PFSK-1 (cell line): ENCODE data around the gene ATP2B2.

ENCODE experiments used
- FOXP2 ChIP-seq: optimal IDR thresholded peaks from 2 replicates; pipeline ENCODE3; 2011; ENCODE audit warnings: borderline replicate concordance, control low read depth, inconsistent platforms; ENCODE audit not compliant: insufficient read depth; ENCODE audit errors: extremely low read length, extremely low read depth
- POLR2AphosphoS5 ChIP-seq: IDR thresholded peaks from 2 replicates; pipeline ENCODE4 v1.6.1; 2012; ENCODE audit warnings: low read depth, mild to moderate bottlenecking, control low read depth, low read length, moderate library complexity
- SIN3A ChIP-seq: IDR thresholded peaks from 2 replicates; pipeline ENCODE4 v1.6.1; 2012; ENCODE audit warnings: mild to moderate bottlenecking, low read length, moderate library complexity, borderline replicate concordance; ENCODE audit not compliant: insufficient read depth
- TAF1 ChIP-seq: IDR thresholded peaks from 2 replicates; pipeline ENCODE4 v1.6.1; 2012; ENCODE audit warnings: low read length, control low read depth, borderline replicate concordance; ENCODE audit not compliant: insufficient read depth
- TF ChIP-seq, protein P1 (sequence below), 2 experiments: IDR thresholded peaks; 2 replicates each; pipeline versions ENCODE4 v1.6.1 to v1.8.0; 2011 to 2012; ENCODE audit warnings: low read depth in 2 of 2, low read length in 2 of 2, control low read depth in 1 of 2, inconsistent platforms in 1 of 2, mild to moderate bottlenecking in 1 of 2, moderate library complexity in 1 of 2; ENCODE audit not compliant: insufficient read depth in 1 of 2

Gene ATP2B2

DNA sequence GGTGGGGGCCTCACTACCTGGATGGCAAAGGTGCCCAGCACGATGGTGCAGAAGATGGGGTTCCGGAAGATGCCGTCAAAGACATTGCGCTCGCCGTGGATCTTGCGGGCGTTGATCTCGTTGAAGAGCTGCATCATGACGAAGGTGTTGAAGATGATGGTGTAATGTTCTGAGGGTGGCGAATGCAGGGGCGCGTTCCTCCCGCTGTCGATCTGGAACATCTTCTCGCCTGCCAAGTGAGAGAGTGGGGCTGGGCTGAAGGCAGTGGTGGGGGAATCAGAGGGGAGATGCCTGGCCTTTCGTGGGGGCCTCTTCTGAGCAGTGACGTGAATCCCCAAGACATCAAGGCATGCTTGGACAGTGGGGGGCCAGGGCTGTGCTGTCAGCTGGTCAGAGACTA is 164.9 kb downstream of the ATP2B2 start:
- no peak for TF ChIP-seq TAF1
- TF ChIP-seq SIN3A, result no peak

DNA sequence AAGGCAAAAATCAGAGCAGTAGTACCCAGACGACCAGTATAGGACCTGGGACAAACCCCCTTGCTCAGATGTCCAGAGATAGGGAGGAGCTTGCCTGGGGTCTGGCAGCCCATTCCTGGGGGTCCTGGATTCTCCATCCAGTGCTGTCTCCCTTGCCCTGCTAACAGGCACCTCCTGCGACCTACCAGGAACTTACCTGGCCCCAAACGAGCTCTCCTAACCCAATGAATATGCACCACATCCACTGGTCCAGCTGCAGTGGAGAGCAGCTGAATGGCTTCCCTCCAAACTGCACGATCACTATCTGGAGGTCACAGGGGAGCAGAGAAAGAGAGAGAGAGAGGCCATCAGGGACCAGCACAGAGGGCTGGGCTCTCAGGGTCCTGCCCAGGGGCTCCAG is 165.3 kb downstream of the ATP2B2 start:
- TF ChIP-seq, protein P1, sequence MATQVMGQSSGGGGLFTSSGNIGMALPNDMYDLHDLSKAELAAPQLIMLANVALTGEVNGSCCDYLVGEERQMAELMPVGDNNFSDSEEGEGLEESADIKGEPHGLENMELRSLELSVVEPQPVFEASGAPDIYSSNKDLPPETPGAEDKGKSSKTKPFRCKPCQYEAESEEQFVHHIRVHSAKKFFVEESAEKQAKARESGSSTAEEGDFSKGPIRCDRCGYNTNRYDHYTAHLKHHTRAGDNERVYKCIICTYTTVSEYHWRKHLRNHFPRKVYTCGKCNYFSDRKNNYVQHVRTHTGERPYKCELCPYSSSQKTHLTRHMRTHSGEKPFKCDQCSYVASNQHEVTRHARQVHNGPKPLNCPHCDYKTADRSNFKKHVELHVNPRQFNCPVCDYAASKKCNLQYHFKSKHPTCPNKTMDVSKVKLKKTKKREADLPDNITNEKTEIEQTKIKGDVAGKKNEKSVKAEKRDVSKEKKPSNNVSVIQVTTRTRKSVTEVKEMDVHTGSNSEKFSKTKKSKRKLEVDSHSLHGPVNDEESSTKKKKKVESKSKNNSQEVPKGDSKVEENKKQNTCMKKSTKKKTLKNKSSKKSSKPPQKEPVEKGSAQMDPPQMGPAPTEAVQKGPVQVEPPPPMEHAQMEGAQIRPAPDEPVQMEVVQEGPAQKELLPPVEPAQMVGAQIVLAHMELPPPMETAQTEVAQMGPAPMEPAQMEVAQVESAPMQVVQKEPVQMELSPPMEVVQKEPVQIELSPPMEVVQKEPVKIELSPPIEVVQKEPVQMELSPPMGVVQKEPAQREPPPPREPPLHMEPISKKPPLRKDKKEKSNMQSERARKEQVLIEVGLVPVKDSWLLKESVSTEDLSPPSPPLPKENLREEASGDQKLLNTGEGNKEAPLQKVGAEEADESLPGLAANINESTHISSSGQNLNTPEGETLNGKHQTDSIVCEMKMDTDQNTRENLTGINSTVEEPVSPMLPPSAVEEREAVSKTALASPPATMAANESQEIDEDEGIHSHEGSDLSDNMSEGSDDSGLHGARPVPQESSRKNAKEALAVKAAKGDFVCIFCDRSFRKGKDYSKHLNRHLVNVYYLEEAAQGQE (IDR thresholded peaks at IDR 0.05; ENCODE audit: insufficient read depth in 1 of 2, low read depth in 2 of 2, low read length in 2 of 2), result no peak
- TF ChIP-seq POLR2AphosphoS5 (no peak), TAF1 (no peak), SIN3A (no peak), FOXP2 (no peak)

DNA sequence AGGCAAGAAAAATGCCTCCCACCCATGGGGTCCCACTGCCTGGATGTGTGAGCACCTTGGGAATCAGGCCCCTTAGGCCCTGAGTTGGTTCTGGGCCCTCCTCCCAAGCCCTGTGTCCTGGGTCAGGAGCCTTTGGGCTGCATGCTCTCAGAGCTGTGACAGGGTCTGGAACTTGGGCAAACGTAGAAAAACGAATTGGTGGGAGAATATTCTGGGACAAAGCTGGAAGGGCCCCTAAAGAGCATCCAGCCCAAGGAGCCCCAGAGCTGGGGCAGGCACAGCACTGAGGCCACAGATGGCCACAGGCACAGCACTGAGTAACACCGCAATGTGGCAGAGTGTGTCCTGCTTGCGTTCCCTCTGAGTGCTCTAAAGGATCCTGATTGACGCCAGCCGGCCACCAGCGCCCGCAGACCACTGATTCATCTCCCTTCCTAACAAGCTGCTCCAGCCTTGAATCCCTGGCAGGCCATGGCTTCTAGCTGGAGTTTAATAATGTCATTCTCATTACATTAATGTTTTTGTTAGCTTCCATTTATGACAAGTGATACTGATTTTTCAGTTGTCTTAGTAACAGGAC is 165.9 kb downstream of the ATP2B2 start:
- TF ChIP-seq, protein P1 (IDR thresholded peaks at IDR 0.05; ENCODE audit: insufficient read depth in 1 of 2, low read depth in 2 of 2, low read length in 2 of 2), result no peak
- no peak for TF ChIP-seq SIN3A

DNA sequence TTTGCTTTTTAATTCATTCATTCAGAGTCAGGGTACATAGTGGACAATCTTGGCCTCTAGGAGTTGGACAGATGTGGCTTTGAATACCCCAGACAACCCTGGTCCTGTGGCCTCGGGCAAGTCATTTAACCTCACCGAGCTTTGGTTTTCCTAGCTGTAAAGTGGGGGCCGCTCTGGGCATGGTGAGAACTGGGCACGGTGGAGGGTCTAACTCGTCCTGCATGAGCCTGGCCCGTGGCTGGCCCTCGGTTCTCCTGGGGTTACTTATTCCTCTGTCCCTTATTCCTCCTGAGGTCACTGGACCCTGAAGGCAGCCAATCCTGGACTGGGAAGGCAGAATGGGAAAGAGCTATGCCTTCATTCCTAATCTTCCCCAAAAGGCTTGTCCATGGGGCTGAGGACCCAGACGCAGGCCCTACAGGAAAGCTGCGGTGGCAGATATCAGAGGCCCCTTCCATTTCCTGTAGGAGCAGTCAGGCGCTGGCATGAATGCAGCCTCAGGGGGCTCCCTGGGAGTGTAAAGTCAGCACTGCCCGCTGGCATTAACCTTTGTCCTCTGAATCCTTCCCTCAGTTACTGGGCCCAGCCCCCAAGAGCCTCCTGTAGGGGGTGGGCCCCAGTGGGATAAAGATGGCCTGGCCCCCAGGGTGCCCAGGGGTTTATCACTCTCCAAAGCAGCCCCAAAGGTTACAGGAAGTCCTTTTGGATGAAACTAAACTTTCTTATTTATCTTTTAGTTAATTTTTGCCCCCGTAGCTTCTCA is 166.6 kb downstream of the ATP2B2 start:
- TF ChIP-seq POLR2AphosphoS5 (no peak), SIN3A (no peak), FOXP2 (no peak), TAF1 (no peak)
- TF ChIP-seq, protein P1 (IDR thresholded peaks at IDR 0.05; ENCODE audit: insufficient read depth in 1 of 2, low read depth in 2 of 2, low read length in 2 of 2), result no peak

DNA sequence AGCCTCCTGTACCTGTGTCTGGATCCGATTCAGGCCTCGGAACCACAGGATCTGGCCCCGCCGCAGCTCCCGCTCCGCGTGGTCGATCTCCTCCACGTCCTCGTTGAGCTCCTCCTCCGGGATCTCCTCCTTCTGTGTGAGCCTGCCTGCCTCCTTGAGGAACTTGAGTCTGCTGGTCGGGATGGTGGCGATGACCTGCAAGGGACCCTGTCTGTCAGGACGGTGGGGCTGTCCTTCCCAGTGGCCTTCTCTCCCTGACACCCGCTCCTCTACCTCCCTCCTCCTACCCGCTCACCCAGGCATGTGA is 167.3 kb downstream of the ATP2B2 start:
- TF ChIP-seq SIN3A (no peak), FOXP2 (no peak), POLR2AphosphoS5 (no peak), TAF1 (no peak)
- TF ChIP-seq, protein P1 (IDR thresholded peaks at IDR 0.05; ENCODE audit: insufficient read depth in 1 of 2, low read depth in 2 of 2, low read length in 2 of 2), result no peak
